Gastrocnemius medialis (tissue), 4 donors: ENCODE results near the gene FRAS1. TPM values are rescaled to one million over a fixed set of nuclear protein-coding genes. Genes with fewer than 3 reads are reported as not detected.

ENCODE experiments used
- ATAC-seq, 2 donors: fragments of 150-250 bp; one replicate each; pipeline ENCODE4 v1.9.1; 2016
- DNase-seq, 2 donors: peaks; one replicate each; pipeline ENCODE4 v3.0.0-alpha.2; 2019
- H3K27ac ChIP-seq, 4 donors: fragments of 200-600 bp; sonication (generic); 1 replicate in 1 of 4; 2 replicates in 3 of 4; pipeline ENCODE4 v1.5.1; 2016 to 2018; ENCODE audit warnings: mild to moderate bottlenecking in 2 of 4, moderate library complexity in 1 of 4
- H3K27me3 ChIP-seq, 3 donors: fragments of 200-600 bp; sonication (generic) in 2 of 3; 1 replicate in 1 of 3; 2 replicates in 2 of 3; pipeline versions ENCODE4 v1.5.1 to v1.6.0; 2016 to 2019; ENCODE audit warnings: mild to moderate bottlenecking in 1 of 3, moderate library complexity in 1 of 3
- H3K36me3 ChIP-seq, 2 donors: fragments of 200-600 bp; sonication (generic) in 1 of 2; one replicate each; pipeline ENCODE4 v1.5.1; 2017 to 2018
- H3K4me1 ChIP-seq, 2 donors: fragments of 200-600 bp; sonication (generic) in 1 of 2; one replicate each; pipeline ENCODE4 v1.5.1; 2016 to 2017; ENCODE audit warnings: mild to moderate bottlenecking in 2 of 2
- H3K4me3 ChIP-seq, 4 donors: fragments of 200-600 bp; sonication (generic) in 3 of 4; 1 replicate in 1 of 4; 2 replicates in 3 of 4; pipeline ENCODE4 v1.5.1; 2016 to 2019; ENCODE audit warnings: mild to moderate bottlenecking in 2 of 4
- H3K9me3 ChIP-seq, 3 donors: fragments of 200-600 bp; sonication (generic) in 2 of 3; 1 replicate in 1 of 3; 2 replicates in 2 of 3; pipeline ENCODE4 v1.5.1; 2016 to 2019
- CTCF ChIP-seq, 5 experiments: fragments of 450-650 bp in 3 of 5; fragments of 200-600 bp in 2 of 5; sonication (generic) in 2 of 5; IDR thresholded peaks in 4 of 5; conservative IDR thresholded peaks in 1 of 5; 1 replicate in 4 of 5; 2 replicates in 1 of 5; pipeline ENCODE4 v1.5.1; 2016 to 2019; ENCODE audit warnings: antibody characterized with exemption in 5 of 5, mild to moderate bottlenecking in 3 of 5, moderate library complexity in 3 of 5
- POLR2A ChIP-seq, 2 donors: fragments of 450-650 bp; IDR thresholded peaks; one replicate each; pipeline ENCODE4 v1.6.1; 2017; ENCODE audit warnings: antibody characterized with exemption in 2 of 2, mild to moderate bottlenecking in 2 of 2, moderate library complexity in 2 of 2
- in situ Hi-C, 4 donors: fragments of 200-750 bp; cut with MboI; loops; one replicate each; pipeline versions ENCODE4 v1.15.0 to v1.8.0; 2017; ENCODE audit warnings: low sequenced_read_pairs in 4 of 4
- intact Hi-C: fragments of 100-400 bp; cut with DNase I; formaldehyde crosslinking; loops from one replicate; pipeline ENCODE4 v1.15.1; 2023; ENCODE audit warnings: low total_unique reads
- total RNA-seq, 4 donors: library from RNA; depleted of rRNA; stranded (reverse); fragments of >200 nt; gene quantifications; one replicate each; pipeline versions ENCODE4 v1.1.0 to v1.2.3, GENCODE V29; 2016

FRAS1 gene
- total RNA-seq, 4 donors from 2014 or later, result 0.39 to 0.64 (median 0.46) TPM

GRCh38 chr4:78362310-78362709 is 305.2 kb downstream of the FRAS1 start:
- intact Hi-C loops, result no loop called here
- no peak for ATAC-seq
- H3K9me3 ChIP-seq, result no peaks in the 10 kb centered on the region
- no peaks in the 10 kb centered on the region for H3K4me1 ChIP-seq
- DNase-seq, result no peak
- H3K27me3 ChIP-seq, result no peaks in the 10 kb centered on the region
- TF ChIP-seq CTCF (IDR thresholded peaks at IDR 0.05 in 4 of 5, conservative IDR thresholded peaks at IDR 0.05 in 1 of 5), result no peak
- no peak for TF ChIP-seq POLR2A (IDR thresholded peaks at IDR 0.05)
- no peak overlapping the region for H3K4me3 ChIP-seq
- in situ Hi-C loops, result no loop called here
- no peak overlapping the region for H3K27ac ChIP-seq
- H3K36me3 ChIP-seq, result no peaks in the 10 kb centered on the region

GRCh38 chr4:78363031-78363570 is 306.0 kb downstream of the FRAS1 start:
- in situ Hi-C loops, result no loop called here
- H3K4me3 ChIP-seq, result no peak overlapping the region
- no peaks in the 10 kb centered on the region for H3K9me3 ChIP-seq
- no peak overlapping the region for H3K27ac ChIP-seq
- H3K27me3 ChIP-seq, result no peaks in the 10 kb centered on the region
- H3K36me3 ChIP-seq, result no peaks in the 10 kb centered on the region
- DNase-seq (no peak), ATAC-seq (no peak)
- intact Hi-C loops, result no loop called here
- no peak for TF ChIP-seq POLR2A (IDR thresholded peaks at IDR 0.05)
- no peak for TF ChIP-seq CTCF (IDR thresholded peaks at IDR 0.05 in 4 of 5, conservative IDR thresholded peaks at IDR 0.05 in 1 of 5)
- no peaks in the 10 kb centered on the region for H3K4me1 ChIP-seq

GRCh38 chr4:78369679-78370078 is 312.6 kb downstream of the FRAS1 start:
- H3K27ac ChIP-seq, result no peak overlapping the region
- H3K4me1 ChIP-seq, result peaks cover 7 to 12% of the 10 kb centered on the region in 2 donors
- in situ Hi-C loops, result no loop called here
- DNase-seq, result no peak
- intact Hi-C loops, result no loop called here
- H3K36me3 ChIP-seq, result no peaks in the 10 kb centered on the region
- no peak for ATAC-seq
- H3K4me3 ChIP-seq, result no peak overlapping the region
- TF ChIP-seq CTCF (IDR thresholded peaks at IDR 0.05 in 4 of 5, conservative IDR thresholded peaks at IDR 0.05 in 1 of 5), result no peak
- TF ChIP-seq POLR2A (IDR thresholded peaks at IDR 0.05), result no peak
- no peaks in the 10 kb centered on the region for H3K27me3 ChIP-seq
- no peaks in the 10 kb centered on the region for H3K9me3 ChIP-seq

- Histone ChIP-seq H3K27ac (no peak overlapping the region), H3K4me3 (no peak overlapping the region), H3K4me1 (peaks cover 7 to 12% of the 10 kb centered on the region in 2 donors), H3K36me3 (no peaks in the 10 kb centered on the region), H3K27me3 (no peaks in the 10 kb centered on the region), H3K9me3 (no peaks in the 10 kb centered on the region)
- DNase-seq, result no peak
- in situ Hi-C loops (no loop called here), intact Hi-C loops (no loop called here)
- no peak for ATAC-seq
- no peak for TF ChIP-seq POLR2A (IDR thresholded peaks at IDR 0.05)
- TF ChIP-seq CTCF (IDR thresholded peaks at IDR 0.05 in 4 of 5, conservative IDR thresholded peaks at IDR 0.05 in 1 of 5), result no peak
These were observed 313.7 kb downstream of the FRAS1 start for GRCh38 chr4:78370631-78371372.
